ENCODE results near the gene CPNE5.

The CPNE5 gene

GRCh38 chr6:36779227-36779626, 60.0 kb downstream of the CPNE5 start:
- peaks cover 10% of the 10 kb centered on the region for H3K27me3 ChIP-seq (ENCODE audit: control insufficient read depth, insufficient read depth, low read length)
- H3K9me3 ChIP-seq (ENCODE audit: control insufficient read depth, insufficient read depth, low read length), result no peaks in the 10 kb centered on the region
- no peak overlapping the region for H3K4me3 ChIP-seq (ENCODE audit: low read depth, low read length)
- H3K9ac ChIP-seq (ENCODE audit: low read depth, low read length), result no peak overlapping the region
- no peaks in the 10 kb centered on the region for H3K36me3 ChIP-seq (ENCODE audit: control insufficient read depth, insufficient read depth, low read length)
- peaks cover 16% of the 10 kb centered on the region for H3K4me1 ChIP-seq (ENCODE audit: control insufficient read depth, insufficient read depth, low read length)

- Histone ChIP-seq H3K27me3 (ENCODE audit: control insufficient read depth, insufficient read depth, low read length) (peaks cover 10% of the 10 kb centered on the region), H3K4me3 (ENCODE audit: low read depth, low read length) (peak overlapping the region; percentile 52), H3K9me3 (ENCODE audit: control insufficient read depth, insufficient read depth, low read length) (no peaks in the 10 kb centered on the region), H3K9ac (ENCODE audit: low read depth, low read length) (no peak overlapping the region), H3K4me1 (ENCODE audit: control insufficient read depth, insufficient read depth, low read length) (peaks cover 16% of the 10 kb centered on the region), H3K36me3 (ENCODE audit: control insufficient read depth, insufficient read depth, low read length) (no peaks in the 10 kb centered on the region)
Observed at GRCh38 chr6:36777801-36778200, 61.4 kb downstream of the CPNE5 start.

- Histone ChIP-seq H3K27me3 (ENCODE audit: control insufficient read depth, insufficient read depth, low read length) (peaks cover 10% of the 10 kb centered on the region), H3K36me3 (ENCODE audit: control insufficient read depth, insufficient read depth, low read length) (no peaks in the 10 kb centered on the region), H3K4me1 (ENCODE audit: control insufficient read depth, insufficient read depth, low read length) (peaks cover 20% of the 10 kb centered on the region), H3K9ac (ENCODE audit: low read depth, low read length) (no peak overlapping the region), H3K4me3 (ENCODE audit: low read depth, low read length) (no peak overlapping the region), H3K9me3 (ENCODE audit: control insufficient read depth, insufficient read depth, low read length) (no peaks in the 10 kb centered on the region)
Observed at GRCh38 chr6:36776167-36776566, 63.1 kb downstream of the CPNE5 start.

DNA sequence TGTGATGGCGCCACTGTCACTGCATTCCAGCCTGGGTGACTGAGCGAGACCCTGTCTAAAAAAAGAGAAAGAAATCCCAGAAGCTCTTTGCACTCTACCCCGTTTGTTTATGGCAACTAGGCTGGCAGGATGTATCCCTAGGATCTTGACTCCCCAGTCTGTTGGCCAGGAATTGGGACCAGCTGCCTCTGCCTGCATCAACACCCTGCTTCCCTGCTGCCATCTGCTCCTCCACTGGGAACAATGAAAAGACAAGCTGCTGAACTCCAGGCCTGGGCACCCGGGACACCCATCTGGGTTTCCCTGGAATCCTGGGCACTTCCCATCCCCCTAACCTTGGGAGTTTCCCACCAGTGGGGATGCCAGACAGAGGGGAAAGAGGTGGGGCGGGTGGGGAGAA, 64.9 kb downstream of the CPNE5 start:
- H3K36me3 ChIP-seq (ENCODE audit: control insufficient read depth, insufficient read depth, low read length), result no peaks in the 10 kb centered on the region
- no peaks in the 10 kb centered on the region for H3K9me3 ChIP-seq (ENCODE audit: control insufficient read depth, insufficient read depth, low read length)
- H3K27me3 ChIP-seq (ENCODE audit: control insufficient read depth, insufficient read depth, low read length), result peaks cover 10% of the 10 kb centered on the region
- H3K9ac ChIP-seq (ENCODE audit: low read depth, low read length), result no peak overlapping the region
- no peak overlapping the region for H3K4me3 ChIP-seq (ENCODE audit: low read depth, low read length)
- peaks cover 21% of the 10 kb centered on the region for H3K4me1 ChIP-seq (ENCODE audit: control insufficient read depth, insufficient read depth, low read length)

DNA sequence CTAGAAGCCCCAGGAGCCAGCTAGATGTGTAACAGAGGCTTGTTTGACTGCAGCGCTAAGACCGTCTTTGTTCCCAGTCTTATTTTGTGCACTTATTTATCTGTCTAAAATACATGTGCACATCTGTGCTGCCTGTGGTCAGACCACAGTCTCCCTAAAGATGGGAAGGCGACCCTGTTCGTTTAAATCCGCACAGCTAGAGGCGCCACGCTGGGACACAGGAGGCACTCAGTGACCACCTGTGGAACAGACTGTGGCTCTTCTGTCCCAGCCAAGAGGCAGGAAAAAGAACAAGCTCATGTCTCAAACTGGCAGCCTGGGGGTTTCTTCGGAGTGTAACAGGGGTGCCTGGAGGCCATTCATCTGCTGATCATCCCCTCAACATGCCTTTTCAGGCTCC, 66.8 kb downstream of the CPNE5 start:
- Histone ChIP-seq H3K4me1 (ENCODE audit: control insufficient read depth, insufficient read depth, low read length) (peaks cover 15% of the 10 kb centered on the region), H3K36me3 (ENCODE audit: control insufficient read depth, insufficient read depth, low read length) (no peaks in the 10 kb centered on the region), H3K9ac (ENCODE audit: low read depth, low read length) (no peak overlapping the region), H3K4me3 (ENCODE audit: low read depth, low read length) (no peak overlapping the region), H3K27me3 (ENCODE audit: control insufficient read depth, insufficient read depth, low read length) (peaks cover 7% of the 10 kb centered on the region), H3K9me3 (ENCODE audit: control insufficient read depth, insufficient read depth, low read length) (no peaks in the 10 kb centered on the region)

- Histone ChIP-seq H3K9me3 (ENCODE audit: control insufficient read depth, insufficient read depth, low read length) (no peaks in the 10 kb centered on the region), H3K4me1 (ENCODE audit: control insufficient read depth, insufficient read depth, low read length) (peaks cover 7% of the 10 kb centered on the region), H3K36me3 (ENCODE audit: control insufficient read depth, insufficient read depth, low read length) (no peaks in the 10 kb centered on the region), H3K9ac (ENCODE audit: low read depth, low read length) (no peak overlapping the region), H3K27me3 (ENCODE audit: control insufficient read depth, insufficient read depth, low read length) (peaks cover 3% of the 10 kb centered on the region), H3K4me3 (ENCODE audit: low read depth, low read length) (no peak overlapping the region)
Observed at GRCh38 chr6:36771145-36771544, 68.1 kb downstream of the CPNE5 start.

GRCh38 chr6:36769676-36770499, 69.4 kb downstream of the CPNE5 start:
- H3K27me3 ChIP-seq (ENCODE audit: control insufficient read depth, insufficient read depth, low read length), result no peaks in the 10 kb centered on the region
- no peaks in the 10 kb centered on the region for H3K9me3 ChIP-seq (ENCODE audit: control insufficient read depth, insufficient read depth, low read length)
- H3K36me3 ChIP-seq (ENCODE audit: control insufficient read depth, insufficient read depth, low read length), result no peaks in the 10 kb centered on the region
- H3K4me1 ChIP-seq (ENCODE audit: control insufficient read depth, insufficient read depth, low read length), result peaks cover 7% of the 10 kb centered on the region
- H3K4me3 ChIP-seq (ENCODE audit: low read depth, low read length), result no peak overlapping the region
- H3K9ac ChIP-seq (ENCODE audit: low read depth, low read length), result no peak overlapping the region

DNA sequence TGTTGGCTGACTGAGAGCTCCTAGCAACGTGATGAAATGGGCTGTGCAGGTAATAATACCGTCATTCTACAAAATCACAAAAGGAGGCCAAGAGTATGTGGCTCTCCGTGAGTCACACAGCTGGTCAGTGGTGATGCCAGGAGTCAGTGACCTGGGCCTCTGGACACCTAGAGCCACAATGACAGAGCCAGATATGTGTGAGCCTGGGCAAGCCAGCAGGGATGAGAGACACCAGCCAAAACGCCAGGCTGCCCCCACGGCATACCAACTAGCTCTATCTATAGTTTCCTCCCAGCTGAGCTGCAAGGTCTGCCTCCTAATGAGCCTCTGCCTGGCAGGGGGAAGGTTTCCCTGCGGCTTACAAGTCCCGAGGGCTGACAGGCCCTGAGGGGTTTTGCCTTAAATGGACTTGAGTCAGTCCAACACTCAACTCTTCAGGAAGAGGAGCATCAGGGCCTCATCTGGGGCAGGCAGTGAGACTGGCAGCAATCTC, 70.0 kb downstream of the CPNE5 start:
- no peaks in the 10 kb centered on the region for H3K36me3 ChIP-seq (ENCODE audit: control insufficient read depth, insufficient read depth, low read length)
- H3K4me1 ChIP-seq (ENCODE audit: control insufficient read depth, insufficient read depth, low read length), result peaks cover 7% of the 10 kb centered on the region
- H3K4me3 ChIP-seq (ENCODE audit: low read depth, low read length), result no peak overlapping the region

DNA sequence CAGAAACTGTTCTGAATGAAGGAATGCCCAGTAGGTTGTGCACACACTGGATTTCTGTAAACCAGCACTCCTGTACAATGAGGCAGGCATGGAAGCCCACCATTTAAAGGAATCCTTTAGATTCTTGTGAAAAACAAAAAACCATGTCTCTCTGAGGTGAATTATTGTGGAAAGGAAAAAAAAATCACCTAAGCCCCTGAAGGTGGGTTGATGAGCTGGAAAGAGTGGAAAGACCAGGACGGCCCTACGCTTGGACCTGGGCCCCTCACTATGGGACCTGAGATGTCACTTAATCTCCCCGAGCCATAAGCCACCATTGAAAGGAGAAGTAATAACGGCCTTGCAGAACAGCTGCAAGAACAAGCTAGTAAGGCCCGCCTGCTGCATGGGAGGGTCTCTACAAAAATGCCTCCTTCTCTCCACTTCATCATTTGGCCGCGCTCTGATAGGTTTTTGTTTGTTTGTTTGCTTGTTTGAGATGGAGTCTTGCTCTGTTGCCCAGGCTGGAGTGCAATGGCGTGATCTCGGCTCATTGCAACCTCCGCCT, 72.8 kb downstream of the CPNE5 start:
- no peaks in the 10 kb centered on the region for H3K36me3 ChIP-seq (ENCODE audit: control insufficient read depth, insufficient read depth, low read length)
- no peak overlapping the region for H3K9ac ChIP-seq (ENCODE audit: low read depth, low read length)
- H3K9me3 ChIP-seq (ENCODE audit: control insufficient read depth, insufficient read depth, low read length), result no peaks in the 10 kb centered on the region
- H3K27me3 ChIP-seq (ENCODE audit: control insufficient read depth, insufficient read depth, low read length), result no peaks in the 10 kb centered on the region
- peaks cover 6% of the 10 kb centered on the region for H3K4me1 ChIP-seq (ENCODE audit: control insufficient read depth, insufficient read depth, low read length)
- H3K4me3 ChIP-seq (ENCODE audit: low read depth, low read length), result no peak overlapping the region

More for the DNA sequence above, 70.0 kb downstream of the CPNE5 start:
- Histone ChIP-seq H3K9ac (ENCODE audit: low read depth, low read length) (no peak overlapping the region), H3K9me3 (ENCODE audit: control insufficient read depth, insufficient read depth, low read length) (no peaks in the 10 kb centered on the region), H3K27me3 (ENCODE audit: control insufficient read depth, insufficient read depth, low read length) (no peaks in the 10 kb centered on the region)

DNA sequence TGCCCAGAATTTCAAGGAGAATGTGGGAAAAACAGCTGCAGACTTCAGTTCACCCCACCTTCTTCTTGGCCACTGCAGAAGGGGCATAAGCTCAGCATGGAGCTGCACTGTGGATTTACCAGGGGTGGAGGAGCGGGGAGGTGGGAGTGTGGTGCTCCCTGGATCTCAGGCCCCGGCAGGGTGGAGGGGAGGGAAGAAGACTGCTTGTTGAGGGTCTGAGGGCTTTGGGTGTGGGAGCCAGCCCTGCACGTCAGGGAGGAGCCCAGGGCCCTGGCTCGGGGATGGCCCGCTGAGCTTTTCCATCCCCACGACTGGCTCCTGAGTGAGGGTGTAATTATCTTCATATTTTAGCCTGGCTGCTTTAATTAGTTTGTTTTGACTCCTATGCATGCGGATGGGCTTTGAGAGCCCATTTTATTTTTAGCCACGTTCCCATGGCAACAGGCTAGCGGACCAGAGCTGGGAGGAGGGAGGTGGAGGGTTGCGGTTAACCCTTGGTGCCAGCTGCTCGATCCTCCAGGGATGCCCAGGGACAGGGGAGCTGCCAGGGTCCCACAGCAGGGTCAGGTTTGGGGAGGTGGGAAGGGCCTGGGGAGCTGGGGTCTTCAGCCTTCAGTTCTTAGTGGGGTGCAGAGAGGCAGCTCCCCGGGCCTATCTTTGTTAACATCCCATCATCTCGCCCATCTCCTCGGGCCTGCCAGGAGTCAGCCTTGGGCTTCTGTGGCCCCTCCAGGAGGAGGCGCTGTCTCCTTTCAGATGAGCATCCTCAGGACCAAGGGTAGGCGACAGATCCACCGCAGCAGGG, 73.4 kb downstream of the CPNE5 start:
- H3K36me3 ChIP-seq (ENCODE audit: control insufficient read depth, insufficient read depth, low read length), result no peaks in the 10 kb centered on the region
- peaks cover 6% of the 10 kb centered on the region for H3K4me1 ChIP-seq (ENCODE audit: control insufficient read depth, insufficient read depth, low read length)
- H3K4me3 ChIP-seq (ENCODE audit: low read depth, low read length), result no peak overlapping the region
- H3K9ac ChIP-seq (ENCODE audit: low read depth, low read length), result no peak overlapping the region
- no peaks in the 10 kb centered on the region for H3K9me3 ChIP-seq (ENCODE audit: control insufficient read depth, insufficient read depth, low read length)
- H3K27me3 ChIP-seq (ENCODE audit: control insufficient read depth, insufficient read depth, low read length), result no peaks in the 10 kb centered on the region

DNA sequence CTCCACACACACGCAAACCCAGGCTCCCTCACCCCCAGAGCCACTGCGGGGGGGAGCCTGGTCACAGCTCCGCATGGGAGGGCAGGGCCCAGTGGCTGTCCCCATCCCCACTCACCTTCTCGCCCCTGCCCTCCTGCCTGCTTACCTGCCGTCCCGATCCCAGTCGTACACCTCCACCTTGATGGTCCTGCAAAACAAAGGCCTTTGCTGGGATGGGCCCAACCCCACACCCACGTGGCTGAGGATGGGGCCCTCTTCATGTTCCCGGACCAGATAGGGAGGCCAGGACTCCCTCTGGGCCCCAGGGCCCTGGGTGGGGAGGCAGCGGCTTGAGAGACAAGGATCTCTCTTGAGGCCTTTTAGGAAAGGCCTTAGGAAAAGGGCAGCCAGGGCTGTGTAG, 74.1 kb downstream of the CPNE5 start:
- H3K4me3 ChIP-seq (ENCODE audit: low read depth, low read length), result no peak overlapping the region
- H3K4me1 ChIP-seq (ENCODE audit: control insufficient read depth, insufficient read depth, low read length), result peaks cover 6% of the 10 kb centered on the region
- no peaks in the 10 kb centered on the region for H3K27me3 ChIP-seq (ENCODE audit: control insufficient read depth, insufficient read depth, low read length)
- H3K9me3 ChIP-seq (ENCODE audit: control insufficient read depth, insufficient read depth, low read length), result no peaks in the 10 kb centered on the region
- H3K9ac ChIP-seq (ENCODE audit: low read depth, low read length), result no peak overlapping the region
- H3K36me3 ChIP-seq (ENCODE audit: control insufficient read depth, insufficient read depth, low read length), result no peaks in the 10 kb centered on the region
